HepG2 (cell line): ENCODE data around the gene DSCAML1.

ENCODE experiments used
- BHLHE40 ChIP-seq: IDR thresholded peaks from 2 replicates; pipeline ENCODE4 v1.6.1; 2011; ENCODE audit warnings: low read length, improper control_type of control experiment
- ERF ChIP-seq: IDR thresholded peaks from 2 replicates; pipeline ENCODE4 v1.6.1; 2018; ENCODE audit warnings: missing biosample characterization, missing genetic modification reagents
- MTA3 ChIP-seq: sonication (generic); formaldehyde crosslinking; IDR thresholded peaks from 2 replicates; pipeline ENCODE4 v1.4.0; 2020; ENCODE audit warnings: missing genetic modification reagents
- NRL ChIP-seq: sonication (generic); formaldehyde crosslinking; IDR thresholded peaks from 2 replicates; pipeline ENCODE4 v1.5.0; 2020; ENCODE audit warnings: missing genetic modification reagents, mild to moderate bottlenecking, moderate library complexity, borderline replicate concordance
- PHF8 ChIP-seq: sonication (generic); formaldehyde crosslinking; IDR thresholded peaks from 2 replicates; pipeline ENCODE4 v1.5.0; 2020; ENCODE audit warnings: missing genetic modification reagents
- POLR2A ChIP-seq, 2 experiments: IDR thresholded peaks; 2 replicates each; pipeline ENCODE4 v1.6.1; 2011; ENCODE audit warnings: low read depth in 2 of 2, low read length in 2 of 2, mild to moderate bottlenecking in 1 of 2, moderate library complexity in 1 of 2; ENCODE audit not compliant: insufficient read depth in 1 of 2
- TBP ChIP-seq: sonication (generic); formaldehyde crosslinking; IDR thresholded peaks from 2 replicates; pipeline ENCODE4 v1.5.0; 2020; ENCODE audit warnings: missing genetic modification reagents
- TF ChIP-seq, protein P1 (sequence below): IDR thresholded peaks from 2 replicates; pipeline ENCODE4 v1.6.1; 2012; ENCODE audit warnings: inconsistent platforms
- TF ChIP-seq, protein P2 (sequence below), 2 experiments: IDR thresholded peaks; 2 replicates each; pipeline ENCODE4 v1.6.1; 2011 to 2012; ENCODE audit warnings: low read length in 2 of 2, borderline replicate concordance in 1 of 2, low read depth in 1 of 2, mild to moderate bottlenecking in 1 of 2, moderate library complexity in 1 of 2
- TF ChIP-seq, protein P3 (sequence below): sonication (generic); formaldehyde crosslinking; IDR thresholded peaks from 2 replicates; pipeline ENCODE4 v1.4.0; 2020; ENCODE audit warnings: missing genetic modification reagents

DNA sequence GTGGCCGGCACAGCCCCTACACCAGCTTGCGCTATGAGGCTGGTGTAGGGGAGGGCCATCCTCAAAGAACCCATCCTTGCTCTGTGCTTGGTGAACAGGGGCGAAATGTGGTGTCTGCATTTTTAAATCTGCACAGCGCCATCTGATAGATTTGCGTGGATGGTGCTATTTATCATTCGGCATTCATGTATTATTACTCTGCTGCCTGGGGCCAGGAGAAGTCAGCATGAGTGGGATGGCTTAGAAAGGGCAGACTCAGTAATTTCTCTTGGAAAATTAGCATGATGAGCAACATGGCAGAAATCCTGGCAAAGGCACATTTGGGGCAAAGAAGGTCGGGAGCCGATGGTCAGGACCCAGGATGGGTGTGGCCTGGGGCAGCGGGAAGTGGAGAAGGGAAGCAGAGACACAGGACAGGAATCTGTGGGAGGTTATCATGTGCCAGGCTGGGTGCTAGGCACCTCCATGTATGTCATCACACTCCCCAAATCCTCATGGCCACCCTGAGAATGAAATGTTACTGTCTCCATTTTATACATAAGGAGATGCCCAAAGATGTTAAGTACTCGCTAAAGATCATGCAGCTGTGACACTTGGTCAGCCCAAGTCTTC, 320.4 kb downstream of the DSCAML1 start:
- TF ChIP-seq PHF8 (CRISPR knock-in tag) (no peak), ERF (CRISPR knock-in tag) (no peak), NRL (no peak), MTA3 (CRISPR knock-in tag) (no peak), BHLHE40 (no peak), POLR2A (IDR thresholded peaks at IDR 0.05; ENCODE audit: insufficient read depth in 1 of 2, low read depth in 2 of 2, low read length in 2 of 2) (no peak), TBP (CRISPR knock-in tag) (no peak)
- TF ChIP-seq, protein P1, sequence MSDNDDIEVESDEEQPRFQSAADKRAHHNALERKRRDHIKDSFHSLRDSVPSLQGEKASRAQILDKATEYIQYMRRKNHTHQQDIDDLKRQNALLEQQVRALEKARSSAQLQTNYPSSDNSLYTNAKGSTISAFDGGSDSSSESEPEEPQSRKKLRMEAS, result no peak
- TF ChIP-seq, protein P2, sequence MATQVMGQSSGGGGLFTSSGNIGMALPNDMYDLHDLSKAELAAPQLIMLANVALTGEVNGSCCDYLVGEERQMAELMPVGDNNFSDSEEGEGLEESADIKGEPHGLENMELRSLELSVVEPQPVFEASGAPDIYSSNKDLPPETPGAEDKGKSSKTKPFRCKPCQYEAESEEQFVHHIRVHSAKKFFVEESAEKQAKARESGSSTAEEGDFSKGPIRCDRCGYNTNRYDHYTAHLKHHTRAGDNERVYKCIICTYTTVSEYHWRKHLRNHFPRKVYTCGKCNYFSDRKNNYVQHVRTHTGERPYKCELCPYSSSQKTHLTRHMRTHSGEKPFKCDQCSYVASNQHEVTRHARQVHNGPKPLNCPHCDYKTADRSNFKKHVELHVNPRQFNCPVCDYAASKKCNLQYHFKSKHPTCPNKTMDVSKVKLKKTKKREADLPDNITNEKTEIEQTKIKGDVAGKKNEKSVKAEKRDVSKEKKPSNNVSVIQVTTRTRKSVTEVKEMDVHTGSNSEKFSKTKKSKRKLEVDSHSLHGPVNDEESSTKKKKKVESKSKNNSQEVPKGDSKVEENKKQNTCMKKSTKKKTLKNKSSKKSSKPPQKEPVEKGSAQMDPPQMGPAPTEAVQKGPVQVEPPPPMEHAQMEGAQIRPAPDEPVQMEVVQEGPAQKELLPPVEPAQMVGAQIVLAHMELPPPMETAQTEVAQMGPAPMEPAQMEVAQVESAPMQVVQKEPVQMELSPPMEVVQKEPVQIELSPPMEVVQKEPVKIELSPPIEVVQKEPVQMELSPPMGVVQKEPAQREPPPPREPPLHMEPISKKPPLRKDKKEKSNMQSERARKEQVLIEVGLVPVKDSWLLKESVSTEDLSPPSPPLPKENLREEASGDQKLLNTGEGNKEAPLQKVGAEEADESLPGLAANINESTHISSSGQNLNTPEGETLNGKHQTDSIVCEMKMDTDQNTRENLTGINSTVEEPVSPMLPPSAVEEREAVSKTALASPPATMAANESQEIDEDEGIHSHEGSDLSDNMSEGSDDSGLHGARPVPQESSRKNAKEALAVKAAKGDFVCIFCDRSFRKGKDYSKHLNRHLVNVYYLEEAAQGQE (IDR thresholded peaks at IDR 0.05; ENCODE audit: borderline replicate concordance in 1 of 2, low read depth in 1 of 2, low read length in 2 of 2), result no peak
- TF ChIP-seq, protein P3, sequence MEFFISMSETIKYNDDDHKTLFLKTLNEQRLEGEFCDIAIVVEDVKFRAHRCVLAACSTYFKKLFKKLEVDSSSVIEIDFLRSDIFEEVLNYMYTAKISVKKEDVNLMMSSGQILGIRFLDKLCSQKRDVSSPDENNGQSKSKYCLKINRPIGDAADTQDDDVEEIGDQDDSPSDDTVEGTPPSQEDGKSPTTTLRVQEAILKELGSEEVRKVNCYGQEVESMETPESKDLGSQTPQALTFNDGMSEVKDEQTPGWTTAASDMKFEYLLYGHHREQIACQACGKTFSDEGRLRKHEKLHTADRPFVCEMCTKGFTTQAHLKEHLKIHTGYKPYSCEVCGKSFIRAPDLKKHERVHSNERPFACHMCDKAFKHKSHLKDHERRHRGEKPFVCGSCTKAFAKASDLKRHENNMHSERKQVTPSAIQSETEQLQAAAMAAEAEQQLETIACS (CRISPR knock-in tag), result no peak
